Activated CD4-positive, alpha-beta T cell treated with anti-CD3 and anti-CD28 coated beads for 4 hours (primary cell): ENCODE data around the gene CAMK1D.

ENCODE experiments used
- DNase-seq, 2 donors: peaks; one replicate each; pipeline ENCODE4 v3.0.0-alpha.2; 2020

Gene CAMK1D

DNA sequence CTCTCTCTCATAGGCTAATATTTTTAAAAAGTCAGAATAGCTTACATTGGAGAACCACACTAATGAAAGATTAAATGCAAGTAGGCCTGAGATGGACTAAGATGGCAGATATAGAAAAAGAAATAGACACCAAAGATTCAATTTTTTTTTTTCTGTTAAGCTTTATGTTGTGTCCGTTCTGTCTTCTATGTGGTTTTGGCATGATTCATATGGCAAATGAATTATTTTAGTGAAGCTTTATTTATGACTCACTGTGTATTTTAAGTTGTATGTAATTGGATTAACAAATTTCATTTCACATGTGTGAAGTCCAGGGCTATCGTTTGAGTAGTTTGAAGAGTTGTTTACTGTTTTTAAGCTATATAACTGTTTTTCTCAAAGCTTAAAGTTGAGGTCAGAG lies 214.8 kb downstream of the CAMK1D start:
- DNase-seq, result no peak

DNA sequence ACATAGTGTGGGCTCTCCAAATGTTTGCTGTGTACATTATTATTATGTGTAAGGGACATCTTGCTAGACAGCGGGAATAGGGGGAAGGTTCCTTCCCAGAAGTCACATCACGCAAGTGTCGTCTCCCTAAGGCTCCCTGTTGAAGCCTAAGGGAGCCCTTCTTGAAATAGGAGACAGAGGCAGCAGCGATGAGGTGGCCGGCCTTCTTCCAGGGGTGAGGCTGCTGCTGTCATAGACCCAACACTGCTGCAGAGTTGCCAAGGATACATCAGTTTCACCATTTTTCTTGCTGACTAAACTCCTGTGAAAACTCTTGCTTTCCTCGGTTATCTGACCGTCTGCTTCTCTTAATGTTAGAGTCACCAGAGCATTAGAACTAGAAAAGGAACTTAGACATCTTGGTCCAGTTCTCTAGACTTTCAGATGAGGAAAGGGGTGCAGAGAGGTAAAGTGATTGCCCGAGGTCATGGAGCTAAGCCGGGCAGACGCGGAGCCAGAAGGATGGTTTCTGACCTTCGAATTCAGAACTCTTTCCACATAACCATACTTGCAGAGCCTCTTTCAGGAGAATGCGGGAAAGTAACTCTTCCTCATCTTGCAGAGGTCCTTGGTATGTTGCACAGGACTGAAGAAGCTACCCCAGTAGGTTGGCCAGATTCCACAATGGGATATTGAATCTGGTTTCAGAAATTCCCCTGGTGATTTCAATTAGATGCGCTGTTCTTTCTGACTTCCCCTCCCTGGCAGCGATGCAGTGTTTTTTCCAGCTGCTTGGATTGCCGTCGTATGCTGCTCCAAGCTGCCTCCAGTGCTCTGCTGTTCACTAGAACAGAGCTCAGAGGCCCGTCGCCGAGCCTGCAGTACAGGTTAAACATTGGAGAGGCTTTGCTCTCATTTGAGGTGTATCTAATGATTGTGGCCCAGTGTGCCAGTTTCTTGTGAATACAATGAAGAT lies 217.1 kb downstream of the CAMK1D start:
- DNase-seq, result no peak

DNA sequence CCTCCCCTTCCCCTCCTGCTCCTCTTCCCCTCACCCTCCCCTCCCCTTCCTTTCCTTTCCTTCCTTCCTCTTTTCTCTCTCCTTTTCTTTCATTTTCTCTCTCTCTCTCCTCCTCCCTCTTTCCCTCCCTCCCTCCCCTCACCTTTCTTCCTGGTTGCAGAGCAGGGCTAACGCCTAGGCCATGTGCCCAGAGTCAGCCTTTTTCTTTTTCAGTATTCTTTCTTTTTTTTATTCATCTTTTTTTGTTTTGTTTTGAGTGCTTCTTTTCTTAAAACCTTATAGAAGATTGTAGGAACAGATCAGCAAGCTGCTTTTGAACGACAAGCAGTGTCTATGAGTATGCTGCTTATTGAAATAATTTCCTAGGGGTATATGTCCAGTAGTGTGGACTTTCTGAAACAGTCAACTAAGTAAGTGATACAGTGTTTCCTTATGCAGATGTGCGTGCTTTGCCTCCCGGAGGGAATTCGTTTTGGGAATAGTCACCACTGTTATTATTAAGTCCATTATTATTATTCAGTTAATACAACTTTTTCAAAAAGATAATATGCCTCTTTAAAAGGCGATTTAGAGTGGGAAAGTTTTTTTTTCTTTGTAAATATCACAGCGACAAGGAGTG lies 219.2 kb downstream of the CAMK1D start:
- DNase-seq, result no peak

GRCh38 chr10:12572281-12572680 lies 222.9 kb downstream of the CAMK1D start:
- no peak for DNase-seq

DNA sequence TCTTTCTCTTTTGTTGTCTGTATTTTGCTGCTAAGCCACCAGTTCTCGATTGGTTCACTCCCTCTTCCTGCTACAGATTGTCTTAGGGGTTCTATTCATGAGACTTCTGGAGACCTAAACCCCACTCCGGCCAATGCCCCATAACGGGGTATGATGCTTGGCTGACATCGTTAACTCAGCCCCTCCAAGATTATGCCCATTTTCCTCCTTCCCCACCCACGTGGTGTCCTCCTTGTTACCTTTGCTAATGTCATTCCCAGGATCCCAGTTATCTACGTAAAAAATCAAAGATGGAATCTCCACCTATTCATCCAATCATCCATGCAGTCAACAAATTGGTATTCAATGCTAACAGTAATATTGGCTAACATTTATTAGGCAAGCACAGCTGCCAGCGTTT lies 228.3 kb downstream of the CAMK1D start:
- no peak for DNase-seq

DNA sequence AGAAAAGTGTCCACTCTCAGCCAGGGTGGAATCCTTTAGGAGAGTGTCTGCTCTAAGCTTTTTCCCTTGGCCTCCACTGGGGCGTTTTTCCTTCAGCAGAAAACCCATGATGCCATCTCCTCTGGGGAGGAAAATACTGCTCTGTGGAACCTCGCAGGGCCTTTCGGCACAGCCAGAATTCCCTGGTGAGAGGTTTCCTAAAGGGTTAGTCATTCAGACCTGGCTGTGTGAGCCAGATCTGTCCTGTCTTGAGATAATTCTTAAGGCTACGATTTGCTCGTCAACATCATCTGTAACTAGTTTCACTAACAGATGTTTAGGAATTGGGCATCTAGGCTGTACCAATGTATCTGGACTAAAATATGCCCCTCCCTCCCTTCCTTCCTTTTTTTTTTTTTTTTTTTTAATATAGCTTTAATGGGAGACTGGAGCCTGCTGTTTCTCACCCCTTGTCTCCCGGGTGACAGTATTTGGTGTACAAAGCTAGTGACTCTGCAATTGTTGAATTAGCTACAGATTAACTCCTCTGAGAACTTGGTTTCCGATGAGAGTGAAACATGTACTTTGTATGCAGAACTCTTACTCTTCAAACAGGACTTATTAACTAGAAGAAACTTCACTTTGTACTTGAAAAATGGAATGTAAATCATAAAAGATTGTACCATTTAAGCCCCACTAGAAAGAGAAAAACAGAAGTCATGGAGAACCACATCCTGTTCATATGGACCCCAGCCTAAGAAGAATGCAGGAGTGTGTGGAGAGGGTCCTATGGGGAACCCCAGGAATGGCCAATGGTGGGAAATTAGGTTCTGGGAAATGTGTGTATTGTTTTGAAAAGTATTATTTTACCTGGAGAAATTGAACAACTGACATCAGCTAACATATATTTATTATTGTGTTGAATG lies 230.9 kb downstream of the CAMK1D start:
- no peak for DNase-seq

DNA sequence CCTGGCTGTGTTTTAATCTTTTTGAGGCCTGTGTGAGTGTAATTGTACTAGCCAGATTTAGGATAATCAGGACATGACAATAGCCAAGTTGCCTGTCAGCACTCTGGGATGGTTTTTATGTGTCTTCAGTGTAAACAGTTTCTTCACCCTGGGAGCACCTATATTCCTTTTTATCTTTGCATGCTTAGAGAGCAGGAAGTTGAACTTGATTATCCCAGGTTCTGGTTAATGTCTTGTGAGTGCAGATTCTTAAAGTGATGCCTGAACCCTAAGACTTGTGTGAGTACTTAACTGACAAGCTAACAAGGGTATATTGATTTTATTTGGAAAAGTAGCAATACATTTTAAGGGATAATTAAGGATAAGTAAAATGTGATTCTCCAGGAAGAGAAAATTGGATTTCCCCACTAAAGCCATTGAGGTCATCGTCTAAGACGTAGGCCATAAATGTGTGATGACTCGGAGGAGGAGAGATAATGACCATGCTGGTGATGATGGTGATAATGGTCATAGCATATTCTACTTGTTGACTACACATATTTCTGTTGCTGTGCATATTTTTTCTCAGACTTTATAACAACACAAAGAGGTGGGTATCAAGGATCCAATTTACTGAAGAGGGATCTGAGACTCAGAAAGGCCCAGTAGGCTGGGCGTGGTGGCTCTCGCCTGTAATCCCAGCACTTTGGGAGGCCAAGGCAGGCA lies 234.7 kb downstream of the CAMK1D start:
- DNase-seq, result no peak

GRCh38 chr10:12586741-12587140 lies 237.4 kb downstream of the CAMK1D start:
- no peak for DNase-seq

DNA sequence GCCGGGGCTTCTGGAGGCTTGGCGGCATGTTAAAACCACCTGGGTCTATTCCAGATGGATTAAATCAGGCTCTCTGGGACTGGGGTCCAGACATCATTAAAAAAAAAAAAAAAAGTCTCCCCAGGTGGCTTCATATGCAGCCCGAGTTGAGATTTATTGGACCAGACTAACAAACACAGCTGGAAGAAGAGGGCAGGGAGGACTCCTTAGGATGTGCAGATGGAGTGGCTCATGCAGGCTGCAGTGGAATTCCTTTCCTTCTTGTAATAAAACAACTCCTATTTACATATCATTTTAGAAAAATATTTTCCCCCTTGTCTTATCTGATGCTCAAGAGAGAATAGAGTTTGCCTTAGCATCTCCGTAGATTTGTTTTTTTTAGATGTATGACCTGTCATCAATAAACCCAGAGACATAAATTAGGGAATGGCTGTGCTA lies 238.1 kb downstream of the CAMK1D start:
- no peak for DNase-seq

- no peak for DNase-seq
Observed at GRCh38 chr10:12588091-12588860, 238.9 kb downstream of the CAMK1D start.

- DNase-seq, result no peak
Observed at GRCh38 chr10:12589291-12589690, 239.9 kb downstream of the CAMK1D start.

- DNase-seq, result no peak
Observed at GRCh38 chr10:12589791-12590190, 240.4 kb downstream of the CAMK1D start.

GRCh38 chr10:12590675-12591659 lies 241.6 kb downstream of the CAMK1D start:
- DNase-seq, result no peak

DNA sequence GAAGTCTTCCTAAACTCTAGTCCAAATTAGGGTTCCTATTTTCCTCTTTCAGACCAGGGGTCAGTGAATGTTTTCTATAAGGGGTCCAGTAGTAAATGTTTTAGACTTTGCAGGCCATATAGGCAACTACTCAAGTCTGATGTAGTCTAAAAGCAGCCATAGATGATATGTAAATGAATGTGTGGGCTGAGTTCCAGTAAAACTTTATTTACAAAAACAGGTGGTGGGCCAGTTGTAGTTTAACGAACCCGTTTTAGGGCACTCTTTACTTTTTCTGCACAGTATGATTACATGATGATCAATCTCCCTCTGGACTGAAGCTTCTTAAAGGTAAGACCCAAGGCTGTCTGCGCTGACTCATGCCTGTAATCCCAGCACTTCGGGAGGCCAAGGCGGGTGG lies 243.6 kb downstream of the CAMK1D start:
- no peak for DNase-seq

DNA sequence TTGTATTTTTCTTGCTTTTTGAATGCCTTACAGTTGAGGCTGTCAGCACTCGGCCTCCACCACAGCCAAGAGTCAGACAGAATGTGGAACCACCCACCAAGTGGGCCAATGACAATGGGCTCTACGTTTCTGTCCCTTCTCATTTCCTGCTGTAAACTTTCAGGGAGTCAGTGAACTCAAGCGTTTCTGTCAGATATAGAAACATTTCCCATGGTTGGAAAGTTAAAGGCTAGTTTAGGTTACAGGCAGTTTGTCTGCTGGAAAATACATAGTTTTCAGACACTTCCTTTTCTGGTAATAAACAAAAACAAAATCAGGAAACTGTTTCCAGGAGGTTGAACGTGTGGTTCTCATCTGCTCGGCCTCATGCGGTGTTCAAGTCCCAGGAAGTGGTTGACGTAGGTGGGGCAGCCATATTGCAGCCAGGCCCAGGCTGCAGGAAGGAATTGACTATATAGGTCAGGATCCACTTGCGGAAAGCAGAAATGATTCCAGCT lies 245.1 kb downstream of the CAMK1D start:
- peak in 1 of 2 donors; percentile 23 for DNase-seq

DNA sequence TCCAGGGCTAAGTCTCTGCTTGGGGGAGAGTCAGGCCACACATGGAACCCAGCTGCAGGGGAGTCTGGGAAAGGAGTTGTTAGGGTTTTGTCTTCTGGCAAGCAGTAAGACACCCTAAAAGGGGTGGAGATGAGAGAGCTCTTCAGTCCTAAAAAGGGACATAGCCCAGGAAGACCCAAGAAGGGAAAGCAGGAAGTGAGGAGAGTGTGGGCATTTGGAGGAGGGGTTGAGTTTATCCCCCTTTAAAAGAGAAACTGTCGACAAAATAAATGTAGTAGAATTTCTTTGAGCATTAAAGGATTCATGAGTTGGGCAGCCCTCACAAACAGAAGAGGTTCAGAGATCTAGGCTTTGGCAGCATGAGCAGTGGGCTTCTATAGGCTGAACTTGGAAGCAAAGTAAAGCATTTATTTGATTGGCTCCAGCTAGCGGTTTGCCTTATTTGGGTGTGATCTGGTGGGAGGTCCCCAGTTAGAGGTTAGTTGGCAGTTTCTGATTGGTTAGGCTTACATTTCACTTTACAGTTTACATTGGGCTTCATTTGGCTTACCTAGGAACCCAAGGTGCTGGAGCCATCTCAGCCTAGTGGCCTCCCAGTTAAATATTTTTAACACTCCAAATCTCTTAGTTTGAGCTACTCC lies 246.7 kb downstream of the CAMK1D start:
- DNase-seq, result no peak

- no peak for DNase-seq
Observed at GRCh38 chr10:12597176-12597575, 247.8 kb downstream of the CAMK1D start.

GRCh38 chr10:12597788-12598765 lies 248.7 kb downstream of the CAMK1D start:
- no peak for DNase-seq
